ENCODE results near the gene XPNPEP3.
A peak's percentile ranks its signal among the peaks of the same experiment; 100 is the strongest.

Gene XPNPEP3

DNA sequence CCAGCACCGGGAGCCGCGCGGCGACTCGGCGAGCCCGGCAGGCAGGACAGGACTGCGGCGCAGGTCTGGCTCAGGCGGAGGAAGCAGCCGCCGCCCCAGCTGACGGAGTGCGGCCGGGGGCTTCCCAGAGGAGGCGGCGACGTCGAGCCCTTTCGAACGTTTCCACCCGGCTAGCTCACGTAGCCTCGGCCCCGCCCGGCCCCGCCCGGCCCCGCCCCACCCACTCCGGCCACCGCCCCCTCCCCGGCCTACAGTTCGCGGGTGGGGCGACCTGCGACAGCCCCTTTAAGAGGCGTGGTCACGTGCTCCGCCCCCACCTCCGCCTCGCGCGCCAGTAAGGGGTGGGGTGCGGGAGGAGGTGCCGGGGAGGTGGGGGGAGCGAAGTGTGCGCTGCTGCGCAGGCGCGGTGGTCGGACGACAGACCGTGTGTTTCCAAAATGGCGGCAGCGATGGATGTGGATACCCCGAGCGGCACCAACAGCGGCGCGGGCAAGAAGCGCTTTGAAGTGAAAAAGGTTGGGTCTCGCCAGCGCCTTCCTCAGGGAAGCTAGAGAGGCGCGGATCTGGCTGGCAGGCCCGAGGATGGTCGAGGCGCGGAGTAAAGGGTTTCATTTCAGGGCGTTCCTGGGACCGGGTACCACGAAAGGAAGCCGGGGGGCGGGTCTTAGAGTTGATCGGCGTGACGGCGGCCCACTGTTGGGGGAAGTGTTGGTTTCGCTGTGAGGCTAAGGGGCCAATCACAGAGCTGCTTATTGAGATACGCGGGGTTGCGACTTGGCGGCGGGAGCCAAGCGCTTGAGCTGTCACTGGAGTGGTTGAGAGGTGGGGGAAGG, 94.2 kb downstream of the XPNPEP3 start, which contains the start of gene RBX1:
RBX1 (plus strand) TSS at position 417 of the 833 bp plus-strand sequence; CDS start at position 438, 21 bp downstream.
- peak; percentile 98 for DNase-seq (ENCODE audit: low read depth)
- TF ChIP-seq MYC (IDR thresholded peaks at IDR 0.05; ENCODE audit: low read depth, low read length) (peak; percentile 31; the same call in 1 of the 2 replicates), CTCF (IDR thresholded peaks at IDR 0.05; ENCODE audit: low read depth, low read length) (no peak), MAX (IDR thresholded peaks at IDR 0.05; ENCODE audit: low read depth, low read length) (peak; percentile 88), POLR2A (IDR thresholded peaks at IDR 0.05; ENCODE audit: extremely low read depth, insufficient read length) (peak; percentile 58)
- peak within 1 kb of the TSS; percentile 99 for H3K4me3 ChIP-seq (ENCODE audit: low read depth, low read length)

DNA sequence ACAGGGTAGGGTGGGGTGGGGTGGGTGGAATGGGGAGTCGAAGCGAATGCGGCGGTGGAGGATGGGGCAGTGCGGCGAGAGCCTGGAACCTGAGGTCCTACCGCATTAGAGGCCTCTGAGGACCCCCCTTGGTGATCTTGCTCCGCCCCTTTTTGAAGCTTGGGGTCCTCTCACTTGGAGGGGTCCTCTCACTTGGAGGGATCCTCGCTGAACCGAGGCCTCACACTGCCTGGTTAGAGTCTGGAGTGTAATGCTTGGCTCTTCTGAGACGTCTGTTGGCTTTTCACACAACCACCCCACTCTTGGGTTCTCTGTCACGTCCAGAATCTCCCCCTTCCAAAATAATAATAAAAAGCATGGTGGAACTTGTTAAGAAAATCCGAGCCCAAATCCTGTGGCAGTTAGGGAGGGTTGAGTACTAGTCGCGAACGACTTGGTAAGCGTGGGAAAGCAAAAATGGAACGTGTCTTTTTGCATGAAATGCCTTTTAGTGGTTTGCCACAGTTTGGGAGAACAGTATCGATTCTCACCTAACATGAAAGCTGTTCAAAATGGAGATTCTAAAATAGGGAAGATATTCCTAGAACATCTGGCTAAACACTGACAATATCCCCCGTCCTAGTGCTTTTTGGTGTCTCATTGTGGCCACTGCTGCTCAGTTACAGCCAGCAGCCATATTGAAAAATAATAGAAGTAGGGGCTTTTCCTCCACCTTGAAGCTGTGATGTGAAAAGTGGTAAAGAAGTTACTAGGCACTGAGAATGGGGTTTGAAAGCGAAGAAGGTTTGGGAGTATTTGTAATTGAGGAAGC, 95.1 kb downstream of the XPNPEP3 start:
- DNase-seq (ENCODE audit: low read depth): no peak
- no peak; the same call in 1 of the 2 replicates for TF ChIP-seq MYC (IDR thresholded peaks at IDR 0.05; ENCODE audit: low read depth, low read length)
- no peak for TF ChIP-seq MAX (IDR thresholded peaks at IDR 0.05; ENCODE audit: low read depth, low read length)
- no peak for TF ChIP-seq CTCF (IDR thresholded peaks at IDR 0.05; ENCODE audit: low read depth, low read length)
- no peak for TF ChIP-seq POLR2A (IDR thresholded peaks at IDR 0.05; ENCODE audit: extremely low read depth, insufficient read length)
- peak overlapping the region; percentile 99 for H3K4me3 ChIP-seq (ENCODE audit: low read depth, low read length)

DNA sequence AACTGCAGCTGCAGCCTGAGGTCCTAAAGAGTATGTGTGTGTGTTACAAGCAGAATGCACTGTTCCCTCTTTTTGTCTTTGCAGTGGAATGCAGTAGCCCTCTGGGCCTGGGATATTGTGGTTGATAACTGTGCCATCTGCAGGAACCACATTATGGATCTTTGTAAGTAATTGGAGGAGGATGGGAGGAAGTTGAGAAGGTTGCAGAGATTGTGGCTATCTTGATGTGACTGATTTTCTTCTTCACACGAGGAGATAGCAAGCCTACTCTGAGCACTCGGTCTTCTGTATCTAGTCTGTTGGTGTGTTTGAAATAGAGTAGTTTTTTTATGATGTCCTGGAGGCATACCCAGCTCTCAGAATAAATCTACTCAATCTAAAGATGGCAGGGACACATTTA, 96.5 kb downstream of the XPNPEP3 start:
- H3K4me3 ChIP-seq (ENCODE audit: low read depth, low read length): peak overlapping the region; percentile 99
- no peak for DNase-seq (ENCODE audit: low read depth)
- no peak for TF ChIP-seq MAX (IDR thresholded peaks at IDR 0.05; ENCODE audit: low read depth, low read length)

- TF ChIP-seq MYC (IDR thresholded peaks at IDR 0.05; ENCODE audit: low read depth, low read length) (no peak), POLR2A (IDR thresholded peaks at IDR 0.05; ENCODE audit: extremely low read depth, insufficient read length) (no peak), CTCF (IDR thresholded peaks at IDR 0.05; ENCODE audit: low read depth, low read length) (no peak), MAX (IDR thresholded peaks at IDR 0.05; ENCODE audit: low read depth, low read length) (no peak)
- H3K4me3 ChIP-seq (ENCODE audit: low read depth, low read length): no peak overlapping the region
- DNase-seq (ENCODE audit: low read depth): no peak
Observed at GRCh38 chr22:40954113-40954512, 97.2 kb downstream of the XPNPEP3 start.

- DNase-seq (ENCODE audit: low read depth): peak; percentile 41
- no peak overlapping the region for H3K4me3 ChIP-seq (ENCODE audit: low read depth, low read length)
- TF ChIP-seq CTCF (IDR thresholded peaks at IDR 0.05; ENCODE audit: low read depth, low read length) (no peak), MYC (IDR thresholded peaks at IDR 0.05; ENCODE audit: low read depth, low read length) (no peak), POLR2A (IDR thresholded peaks at IDR 0.05; ENCODE audit: extremely low read depth, insufficient read length) (no peak), MAX (IDR thresholded peaks at IDR 0.05; ENCODE audit: low read depth, low read length) (no peak)
Observed at GRCh38 chr22:40955571-40955970, 98.6 kb downstream of the XPNPEP3 start.

Measured in NB4 (cell line).